ENCODE data around the gene IL25.
A peak's percentile ranks its signal among the peaks of the same experiment; 100 is the strongest.
"Not testable (repeated sequence)": the region's sequence is repeated elsewhere in the genome, so short reads cannot be mapped to it uniquely, and the experiment has no call there.

IL25 gene

DNA sequence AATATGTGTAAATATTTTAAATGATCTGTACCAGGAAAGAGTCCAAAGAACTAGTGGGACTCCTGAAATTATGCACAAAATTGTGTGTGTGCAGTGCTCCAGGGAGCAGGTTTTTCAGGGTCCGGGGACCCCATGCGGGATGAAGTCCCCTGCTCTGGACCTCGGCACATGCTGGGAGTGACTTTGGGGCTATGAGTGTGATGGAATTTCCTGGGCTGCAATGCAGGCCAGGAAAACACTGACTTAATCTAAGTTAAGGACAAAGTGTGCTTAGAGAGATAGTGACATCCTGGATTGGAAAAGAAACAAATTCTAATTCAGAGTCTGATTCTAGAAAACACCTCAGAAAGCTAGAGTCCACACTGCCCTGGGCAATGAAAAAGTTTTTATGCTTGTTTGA, 41.6 kb downstream of the IL25 start:
- DNase-seq, result no peak

DNA sequence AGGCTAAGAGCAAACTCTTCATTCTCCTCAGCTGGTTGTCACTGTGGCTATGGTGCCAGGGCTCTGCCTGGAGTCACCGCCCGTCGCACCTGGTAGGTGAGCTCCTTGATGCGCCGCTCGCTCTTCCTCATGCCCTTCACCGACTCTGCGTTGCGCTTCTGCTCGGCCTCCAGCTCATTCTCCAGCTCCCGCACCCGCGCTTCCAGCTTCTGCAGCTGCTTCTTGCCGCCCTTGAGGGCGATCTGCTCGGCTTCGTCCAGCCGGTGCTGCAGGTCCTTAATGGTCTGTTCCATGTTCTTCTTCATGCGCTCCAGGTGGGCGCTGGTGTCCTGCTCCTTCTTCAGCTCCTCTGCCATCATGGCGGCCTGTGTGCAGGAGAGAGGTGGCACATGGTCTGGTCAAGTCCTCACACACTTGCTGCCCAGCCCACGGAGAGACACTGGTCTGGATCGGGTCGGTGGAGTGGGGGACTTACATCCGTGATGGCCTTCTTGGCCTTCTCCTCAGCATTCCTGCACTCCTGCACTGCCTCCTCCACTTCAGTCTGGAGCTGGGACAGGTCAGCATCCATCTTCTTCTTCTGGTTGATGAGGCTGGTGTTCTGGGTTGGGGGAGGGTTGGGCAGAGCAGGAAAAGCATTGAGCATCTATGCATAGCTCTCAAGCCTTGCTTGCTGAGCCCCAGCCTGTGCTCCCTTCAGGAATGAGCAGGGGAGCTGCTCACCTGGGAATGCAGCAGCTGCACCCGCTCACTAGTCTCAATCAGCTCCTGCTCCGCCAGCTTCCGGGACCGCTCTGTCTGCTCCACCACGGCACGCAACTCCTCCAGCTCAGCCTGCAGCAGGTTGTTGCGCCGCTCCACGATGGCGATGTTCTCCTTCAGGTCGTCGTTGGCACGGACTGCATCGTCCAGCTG, 42.6 kb downstream of the IL25 start:
- no peak for DNase-seq

DNA sequence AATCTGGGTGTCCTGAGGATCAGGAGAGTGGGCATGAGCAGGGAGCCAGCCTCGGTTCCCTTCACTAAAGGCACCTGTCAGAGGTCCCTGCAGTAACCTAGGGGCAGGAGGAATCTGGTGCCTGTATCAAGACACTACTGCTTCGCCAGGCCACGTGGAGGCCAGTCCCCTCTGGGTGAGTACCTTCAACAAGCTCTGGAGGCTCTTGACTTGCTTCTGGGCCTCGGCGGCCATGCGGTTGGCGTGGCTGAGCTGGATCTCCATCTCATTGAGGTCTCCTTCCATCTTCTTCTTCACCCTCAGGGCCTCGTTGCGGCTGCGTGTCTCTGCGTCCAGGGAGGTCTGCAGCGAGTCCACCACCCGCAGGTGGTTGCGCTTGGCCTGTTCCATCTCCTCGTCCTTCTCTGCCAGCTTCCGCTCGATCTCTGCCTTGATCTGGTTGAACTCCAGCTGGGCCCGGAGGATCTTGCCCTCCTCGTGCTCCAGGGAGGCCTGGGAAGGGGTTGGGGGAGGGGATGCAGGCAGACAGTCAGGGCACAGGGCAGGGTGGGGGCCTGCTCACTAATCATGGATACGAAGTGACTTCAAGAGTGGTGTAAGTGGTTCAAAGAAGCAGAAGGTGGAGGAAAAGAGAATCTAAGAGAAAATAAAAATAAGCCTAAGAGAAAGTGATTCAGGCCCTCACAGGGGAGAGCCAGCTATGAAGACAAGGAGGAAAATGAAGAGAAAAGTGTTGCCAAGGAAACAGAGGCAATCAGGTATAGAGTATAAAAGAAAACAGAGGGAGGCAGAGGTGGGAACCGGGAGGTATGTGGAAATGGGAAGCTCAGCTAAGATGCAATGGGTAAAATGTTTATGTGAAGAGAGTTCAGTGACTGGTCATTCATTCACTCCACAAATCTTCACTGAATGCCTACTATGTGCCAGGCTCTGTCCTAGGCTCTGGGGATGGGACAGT, 43.5 kb downstream of the IL25 start:
- no peak for DNase-seq

DNA sequence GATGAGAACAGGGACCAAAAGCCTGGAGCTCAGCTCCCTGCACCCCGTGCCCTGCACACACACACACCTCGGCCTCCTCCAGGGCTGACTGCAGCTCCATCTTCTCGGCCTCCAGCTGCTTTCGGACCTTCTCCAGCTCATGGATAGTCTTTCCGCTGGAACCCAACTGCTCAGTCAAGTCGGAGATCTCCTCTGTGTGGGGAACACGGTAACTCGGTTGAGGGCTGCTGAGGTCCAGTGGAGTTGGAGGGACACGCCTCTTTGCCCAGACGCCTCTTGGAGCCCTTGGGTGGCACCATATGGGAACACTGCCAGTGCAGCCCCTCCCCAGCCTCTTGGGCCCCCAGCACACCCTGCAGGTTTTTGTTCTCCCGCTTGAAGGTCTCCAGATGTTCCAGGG, 44.2 kb downstream of the IL25 start:
- no peak for DNase-seq

DNA sequence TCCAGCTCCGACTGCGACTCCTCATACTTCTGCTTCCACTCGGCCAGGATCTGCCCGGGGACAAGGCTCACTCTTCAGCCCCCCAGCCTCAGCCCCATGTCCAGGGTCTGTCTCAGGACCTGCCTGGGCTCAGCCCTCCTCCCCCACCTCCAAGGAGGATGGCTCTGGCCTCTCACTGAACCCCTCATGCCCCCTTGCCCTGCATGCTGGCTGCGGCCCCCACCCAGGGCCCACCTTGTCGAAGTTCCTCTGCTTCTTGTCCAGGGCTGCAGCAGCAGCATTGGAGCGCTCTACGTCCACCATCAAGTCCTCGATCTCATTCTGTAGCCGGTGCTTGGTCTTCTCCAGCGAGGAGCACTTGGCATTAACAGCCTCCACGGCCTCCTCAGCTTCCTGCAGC, 44.7 kb downstream of the IL25 start:
- DNase-seq, result not testable (repeated sequence)

DNA sequence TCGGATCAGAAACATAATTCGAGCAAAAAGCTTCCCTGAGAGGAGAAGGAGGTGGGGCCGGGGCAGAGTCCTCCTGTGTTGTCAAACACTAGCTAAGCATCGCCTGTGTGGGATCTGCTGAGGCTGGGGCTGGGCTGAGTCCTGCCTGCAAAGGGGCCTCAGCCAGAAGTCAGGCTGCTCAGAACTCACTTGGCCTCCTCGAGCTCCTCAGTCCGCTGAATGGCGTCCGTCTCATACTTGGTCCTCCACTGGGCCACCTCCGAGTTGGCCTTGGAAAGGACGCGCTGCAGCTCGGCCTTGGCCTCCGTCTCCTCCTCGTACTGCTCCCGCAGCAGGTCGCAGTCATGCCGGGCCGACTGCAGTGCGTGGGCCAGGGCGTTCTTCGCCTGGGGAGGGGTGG, 45.4 kb downstream of the IL25 start:
- no peak for DNase-seq

DNA sequence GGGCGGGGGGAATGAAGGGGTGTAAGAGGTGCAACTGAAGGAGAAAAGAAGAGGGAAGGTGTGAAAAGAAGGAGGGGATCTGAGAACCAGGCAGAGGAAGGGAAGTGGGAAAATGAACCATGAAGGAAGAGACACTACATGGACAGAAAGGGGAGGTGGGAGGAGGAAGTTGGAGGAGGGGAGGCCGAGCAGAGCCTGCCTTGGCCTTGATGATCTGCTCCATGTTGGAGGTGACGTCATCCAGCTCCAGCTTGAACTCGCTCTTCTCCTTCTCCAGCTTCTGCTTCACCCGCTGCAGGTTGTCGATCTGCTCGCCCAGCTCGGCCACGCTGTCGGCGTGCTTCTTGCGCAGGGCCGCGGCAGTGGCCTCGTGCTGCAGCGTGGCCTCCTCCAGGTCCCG, 47.0 kb downstream of the IL25 start:
- not testable (repeated sequence) for DNase-seq

DNA sequence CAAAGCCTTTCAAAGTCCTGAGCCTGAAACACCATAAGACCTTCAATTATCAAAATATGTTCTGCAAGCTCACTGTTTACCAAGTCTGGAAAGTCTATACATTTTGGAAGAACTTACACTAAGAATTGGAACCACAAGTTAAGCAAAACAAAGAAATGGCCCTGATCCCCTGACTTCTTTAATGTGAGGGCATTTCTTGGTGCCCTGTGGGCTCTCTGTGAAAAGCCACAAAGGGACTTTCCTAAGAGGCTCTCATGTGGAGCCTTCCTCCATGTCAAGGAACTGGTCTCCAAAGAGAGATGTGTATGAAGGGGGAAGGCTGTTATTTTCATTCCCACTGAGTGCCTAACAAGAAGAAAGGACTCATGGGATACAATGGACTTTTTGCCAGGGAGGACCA, 49.0 kb downstream of the IL25 start:
- peak; percentile 66 for DNase-seq

DNA sequence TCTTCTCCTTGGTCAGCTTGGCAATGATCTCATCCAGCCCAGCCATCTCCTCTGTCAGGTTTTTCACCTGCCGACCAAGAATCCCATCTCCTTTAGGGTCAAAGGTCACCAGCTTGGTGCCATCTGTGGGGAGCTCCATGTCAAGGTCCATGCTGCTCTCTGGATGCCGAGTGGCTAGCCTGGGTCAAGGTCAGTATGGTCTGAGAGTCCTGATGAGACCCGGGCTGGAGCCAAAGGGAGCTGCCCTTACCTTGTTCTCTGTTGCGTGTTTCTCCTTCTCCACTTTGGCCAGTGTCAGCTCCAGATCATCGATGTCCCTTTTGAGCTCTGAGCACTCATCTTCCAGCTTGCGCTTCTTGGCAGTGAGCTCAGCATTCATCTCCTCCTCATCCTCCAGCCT, 51.0 kb downstream of the IL25 start:
- DNase-seq, result no peak

DNA sequence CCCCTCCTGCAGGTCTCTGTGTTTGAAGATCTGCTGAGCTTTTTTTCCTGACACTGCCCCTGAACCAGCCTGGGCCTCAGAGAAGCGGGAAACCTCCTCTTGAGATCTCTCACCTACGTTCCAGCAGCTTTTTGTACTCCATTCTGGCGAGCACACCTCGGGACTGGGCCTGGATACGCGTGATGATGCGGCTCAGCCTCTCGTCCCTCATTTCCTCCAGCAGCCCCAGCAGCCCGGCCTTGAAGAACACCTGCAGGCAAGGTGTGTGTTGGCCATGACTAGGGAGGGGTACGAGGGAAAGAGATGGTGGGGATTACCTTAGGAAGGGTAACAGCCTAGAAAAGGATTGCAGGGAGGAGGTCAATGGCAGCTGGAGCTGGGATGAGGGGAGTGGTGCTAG, 52.6 kb downstream of the IL25 start:
- no peak for DNase-seq

DNA sequence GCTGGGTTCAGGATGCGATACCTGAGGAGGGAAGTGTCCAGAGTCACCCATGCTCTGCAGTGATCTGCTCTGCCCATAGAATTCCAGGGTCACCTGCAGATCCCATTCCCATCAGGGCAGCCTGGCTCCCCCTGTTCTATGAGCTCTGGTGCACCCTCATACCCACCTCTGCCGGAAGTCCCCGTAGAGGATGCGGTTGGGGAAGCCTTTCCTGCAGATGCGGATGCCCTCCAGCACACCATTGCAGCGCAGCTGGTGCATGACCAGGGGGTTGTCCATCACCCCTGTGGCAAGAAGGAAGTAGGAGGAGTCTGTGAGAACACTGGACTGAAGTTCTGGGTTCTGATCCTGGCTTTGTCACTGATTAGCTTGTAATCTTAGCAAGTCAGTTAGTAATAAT, 53.2 kb downstream of the IL25 start:
- DNase-seq, result not testable (repeated sequence)
